CD8-positive, alpha-beta memory T cell (primary cell): Measurements from ENCODE around the gene PPTC7. TPM values are rescaled to one million over a fixed set of nuclear protein-coding genes. Genes with fewer than 3 reads are reported as not detected.

Experiments used
- CTCF ChIA-PET: fragments of 350-600 bp; sonication (Branson Sonifier 250); formaldehyde crosslinking; loops from one replicate; lab custom pipeline; 2021; ENCODE audit warnings: antibody characterized with exemption; lab: Charles Lee
- POLR2A ChIA-PET: fragments of 350-600 bp; sonication (Branson Sonifier 250); formaldehyde crosslinking; loops from one replicate; lab custom pipeline; 2021; ENCODE audit warnings: antibody characterized with exemption; lab: Charles Lee
- DNase-seq, 5 donors: peaks; one replicate each; pipeline versions ENCODE4 v3.0.0 to v3.0.0-alpha.2; 2020 to 2022; ENCODE audit warnings: mixed read lengths in 1 of 5
- H3K27ac ChIP-seq: one replicate; pipeline ENCODE4 v1.7.0; 2013; ENCODE audit warnings: low read depth, mild to moderate bottlenecking, low read length, moderate library complexity
- H3K27me3 ChIP-seq: 2 replicates; pipeline ENCODE4 v1.7.0; 2013; ENCODE audit warnings: low read length, mild to moderate bottlenecking; ENCODE audit not compliant: insufficient read depth, poor library complexity, severe bottlenecking
- H3K36me3 ChIP-seq: 2 replicates; pipeline ENCODE4 v1.7.0; 2013; ENCODE audit warnings: mild to moderate bottlenecking, low read length, moderate library complexity; ENCODE audit not compliant: insufficient read depth
- H3K4me1 ChIP-seq: 2 replicates; pipeline ENCODE4 v1.7.0; 2013; ENCODE audit warnings: mild to moderate bottlenecking, low read length, moderate library complexity; ENCODE audit not compliant: insufficient read depth
- H3K4me3 ChIP-seq: 2 replicates; pipeline ENCODE4 v1.7.0; 2013; ENCODE audit warnings: mild to moderate bottlenecking, low read length
- H3K9me3 ChIP-seq: 2 replicates; pipeline ENCODE4 v1.7.0; 2013; ENCODE audit warnings: mild to moderate bottlenecking, low read length
- H3K27ac Mint-ChIP-seq, 8 donors: one replicate each; pipeline ENCODE4 v1.8.0; 2020 to 2021; ENCODE audit warnings: mixed read lengths in 8 of 8, mild to moderate bottlenecking in 6 of 8, inconsistent platforms in 3 of 8, moderate library complexity in 3 of 8
- H3K27me3 Mint-ChIP-seq, 2 donors: one replicate each; pipeline ENCODE4 v1.8.0; 2020 to 2021; ENCODE audit warnings: mixed read lengths in 2 of 2, mild to moderate bottlenecking in 1 of 2, moderate library complexity in 1 of 2
- H3K36me3 Mint-ChIP-seq, 3 donors: one replicate each; pipeline ENCODE4 v1.8.0; 2020 to 2021; ENCODE audit warnings: mixed read lengths in 3 of 3, inconsistent platforms in 1 of 3, mild to moderate bottlenecking in 1 of 3
- H3K4me1 Mint-ChIP-seq, 3 donors: one replicate each; pipeline ENCODE4 v1.8.0; 2020 to 2021; ENCODE audit warnings: mixed read lengths in 3 of 3, inconsistent platforms in 1 of 3, mild to moderate bottlenecking in 1 of 3
- H3K4me3 Mint-ChIP-seq, 7 donors: one replicate each; pipeline ENCODE4 v1.8.0; 2020 to 2021; ENCODE audit warnings: mixed read lengths in 7 of 7, mild to moderate bottlenecking in 6 of 7, moderate library complexity in 4 of 7, inconsistent platforms in 2 of 7
- H3K9me3 Mint-ChIP-seq, 5 donors: one replicate each; pipeline ENCODE4 v1.8.0; 2020 to 2022; ENCODE audit warnings: mixed read lengths in 5 of 5, mild to moderate bottlenecking in 3 of 5, moderate library complexity in 2 of 5, inconsistent platforms in 1 of 5
- polyA plus RNA-seq: library from polyadenylated mRNA; unstranded; fragments of 300-500 nt; fragmentation: Illumina TruSeq; gene quantifications from one replicate; pipeline ENCODE4 v1.2.3, GENCODE V29; 2021
- total RNA-seq, 2 experiments: library from RNA; stranded (reverse); gene quantifications; one replicate each; pipeline ENCODE4 v1.2.3, GENCODE V29; 2021

Gene PPTC7
- total and polyA plus RNA-seq, 3 experiments from 2014 or later: 11.7 to 52.0 (median 52.0) TPM

DNA sequence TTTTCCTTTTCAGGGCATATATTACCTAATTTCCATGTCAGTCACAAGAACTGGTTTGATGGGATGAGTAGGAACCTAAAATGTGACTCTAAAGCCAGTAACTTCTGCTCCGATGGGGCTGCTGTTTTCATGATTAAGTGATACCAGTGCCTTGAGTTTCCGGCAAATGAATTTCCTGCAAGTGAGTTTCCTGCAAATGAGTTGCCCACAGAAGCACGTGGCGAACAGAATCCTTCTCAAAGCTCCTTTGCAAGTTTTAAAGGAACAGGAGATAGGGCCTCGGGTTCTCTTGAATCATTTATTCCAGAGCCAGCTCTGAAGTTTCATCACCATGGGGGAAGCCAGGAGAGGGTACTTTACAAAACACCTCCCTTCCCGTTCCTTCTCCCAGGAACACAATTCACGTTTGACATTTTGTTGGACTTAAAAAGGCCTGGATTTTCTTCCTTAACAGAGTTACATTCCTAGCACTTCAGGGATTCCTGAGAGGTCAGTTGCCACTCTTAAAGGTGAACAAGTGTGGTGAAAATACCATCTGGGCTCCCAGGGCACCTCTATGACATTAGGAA lies 2.2 kb upstream of the PPTC7 start:
- Mint-ChIP-seq H3K4me1 (peaks cover 37 to 49% (median 45%) of the 10 kb centered on the region in 3 donors), H3K36me3 (peaks cover 0 to 15% (median 0%) of the 10 kb centered on the region in 3 donors)
- H3K27ac ChIP-seq: no peak overlapping the region

DNA sequence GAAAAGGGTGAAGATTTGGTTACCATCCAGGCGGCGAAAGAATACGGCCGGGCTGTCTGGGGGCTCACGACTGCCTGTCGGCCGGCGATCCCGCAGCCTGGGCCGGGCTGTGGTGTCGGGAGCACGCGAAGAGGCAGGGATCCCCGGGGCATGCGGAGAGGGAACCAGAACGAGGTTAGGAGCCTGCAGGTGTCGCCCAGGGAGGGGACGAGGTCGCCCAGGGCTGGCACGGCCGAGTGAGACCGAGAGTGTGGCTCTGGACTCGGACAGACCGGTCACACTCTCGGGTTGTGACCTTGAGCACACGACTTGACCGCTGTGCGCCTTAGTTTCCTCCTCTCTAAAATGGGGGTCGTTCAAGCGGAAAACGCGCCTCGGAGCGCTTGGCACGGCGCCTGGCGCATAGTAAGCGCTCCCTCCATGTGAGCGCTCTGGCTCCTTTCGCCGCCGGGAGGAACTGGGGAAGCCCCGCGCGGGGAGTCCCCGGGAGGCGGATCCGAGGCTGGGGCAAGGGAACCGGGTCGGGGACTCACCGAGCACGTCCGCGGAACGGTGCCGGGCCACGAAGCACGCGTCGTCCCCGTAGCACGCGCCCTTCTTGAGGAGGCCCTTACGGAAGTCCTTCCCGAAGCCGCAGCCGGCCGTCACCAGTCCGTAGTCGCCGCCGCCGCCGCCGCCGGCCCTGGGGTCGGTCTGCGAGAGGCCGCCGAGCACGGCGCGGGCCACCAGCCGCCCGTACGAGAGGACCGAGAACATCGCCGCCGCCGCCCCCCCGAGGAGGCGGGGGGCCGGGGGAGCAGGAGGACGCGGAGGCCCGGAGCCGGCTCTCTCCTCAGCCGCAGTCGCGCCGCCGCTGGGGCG lies 612 bp downstream of the PPTC7 start:
- Histone ChIP-seq H3K27me3 (no peaks in the 10 kb centered on the region), H3K27ac (peak overlapping the region; percentile 71), H3K36me3 (no peaks in the 10 kb centered on the region), H3K9me3 (no peaks in the 10 kb centered on the region), H3K4me1 (peaks cover 71% of the 10 kb centered on the region), H3K4me3 (peak overlapping the region; percentile 83)
- ChIA-PET CTCF (no interaction called here), POLR2A (interaction anchor here (0.9 to 1.0 kb wide), 2 partner anchors 115 to 133 kb away, joined by 3 read pairs; partner anchors contain the start of gene ARPC3)
- peak overlapping the region; percentile 84 to 99 (median 95) for H3K27ac Mint-ChIP-seq
- peaks cover 65 to 73% (median 72%) of the 10 kb centered on the region in 3 donors for H3K4me1 Mint-ChIP-seq
- peak; percentile 67 to 84 (median 73) for DNase-seq
- H3K36me3 Mint-ChIP-seq: peaks cover 0 to 15% (median 0%) of the 10 kb centered on the region in 3 donors
- H3K9me3 Mint-ChIP-seq: no peaks in the 10 kb centered on the region
- H3K27me3 Mint-ChIP-seq: no peaks in the 10 kb centered on the region
- H3K4me3 Mint-ChIP-seq: peak overlapping the region; percentile 93 to 97 (median 96)

More for the DNA sequence above, 2.2 kb upstream of the PPTC7 start:
- no peaks in the 10 kb centered on the region for H3K36me3 ChIP-seq
- Mint-ChIP-seq H3K4me3 (peak overlapping the region in 5 of 7 donors; percentile 38 to 70 (median 57)), H3K27ac (peak overlapping the region in 7 of 8 donors; percentile 74 to 89 (median 77)), H3K9me3 (no peaks in the 10 kb centered on the region), H3K27me3 (peaks cover 0 to 1% of the 10 kb centered on the region in 2 donors)
- ChIA-PET CTCF (interaction anchor here (1.0 to 2.0 kb wide), 5 partner anchors 11 to 117 kb away, joined by 3 to 10 read pairs (median 4); partner anchors contain the start of gene FAM216A), POLR2A (interaction anchor here (0.9 to 1.3 kb wide), 3 partner anchors 15 to 26 kb away, joined by 3 read pairs; no protein-coding TSS in a partner anchor)
- peak overlapping the region; percentile 7 for H3K4me3 ChIP-seq
- peaks cover 47% of the 10 kb centered on the region for H3K4me1 ChIP-seq
- peak in 1 of 5 donors; percentile 41 for DNase-seq
- no peaks in the 10 kb centered on the region for H3K9me3 ChIP-seq
- H3K27me3 ChIP-seq: no peaks in the 10 kb centered on the region

DNA sequence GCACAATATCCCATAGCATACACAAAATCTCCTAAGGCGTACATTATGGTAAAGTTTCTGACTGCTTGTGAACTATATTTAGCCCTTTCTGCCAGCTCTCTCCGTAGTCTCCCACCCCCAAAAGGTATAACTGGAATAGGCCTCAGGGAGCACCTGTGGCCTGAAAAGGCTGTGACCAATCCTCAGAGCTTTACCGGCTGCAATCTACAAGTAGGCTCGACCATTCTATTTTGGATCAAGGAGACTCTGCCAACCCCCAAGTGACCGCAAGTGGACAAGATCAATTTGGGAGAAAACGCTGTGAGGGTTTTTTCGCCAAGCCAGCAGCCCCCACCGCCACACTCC lies 1.2 kb downstream of the PPTC7 start:
- peak overlapping the region; percentile 93 to 97 (median 96) for H3K4me3 Mint-ChIP-seq
- Histone ChIP-seq H3K36me3 (no peaks in the 10 kb centered on the region), H3K4me1 (peaks cover 76% of the 10 kb centered on the region), H3K27me3 (no peaks in the 10 kb centered on the region), H3K9me3 (no peaks in the 10 kb centered on the region), H3K4me3 (peak overlapping the region; percentile 83), H3K27ac (peak overlapping the region; percentile 71)
- POLR2A ChIA-PET: interaction anchor here (0.5 to 1.6 kb wide), 4 partner anchors 23 to 132 kb away, joined by 3 to 4 read pairs (median 4); partner anchors contain the start of genes ARPC3 and FAM216A
- CTCF ChIA-PET: interaction anchor here (1.0 to 1.1 kb wide), 2 partner anchors 19 to 20 kb away, joined by 3 to 5 read pairs; no protein-coding TSS in a partner anchor
- H3K36me3 Mint-ChIP-seq: peaks cover 0 to 15% (median 0%) of the 10 kb centered on the region in 3 donors
- H3K27ac Mint-ChIP-seq: peak overlapping the region; percentile 84 to 99 (median 95)
- no peak for DNase-seq
- H3K9me3 Mint-ChIP-seq: no peaks in the 10 kb centered on the region
- H3K27me3 Mint-ChIP-seq: no peaks in the 10 kb centered on the region
- peaks cover 67 to 77% (median 77%) of the 10 kb centered on the region in 3 donors for H3K4me1 Mint-ChIP-seq

DNA sequence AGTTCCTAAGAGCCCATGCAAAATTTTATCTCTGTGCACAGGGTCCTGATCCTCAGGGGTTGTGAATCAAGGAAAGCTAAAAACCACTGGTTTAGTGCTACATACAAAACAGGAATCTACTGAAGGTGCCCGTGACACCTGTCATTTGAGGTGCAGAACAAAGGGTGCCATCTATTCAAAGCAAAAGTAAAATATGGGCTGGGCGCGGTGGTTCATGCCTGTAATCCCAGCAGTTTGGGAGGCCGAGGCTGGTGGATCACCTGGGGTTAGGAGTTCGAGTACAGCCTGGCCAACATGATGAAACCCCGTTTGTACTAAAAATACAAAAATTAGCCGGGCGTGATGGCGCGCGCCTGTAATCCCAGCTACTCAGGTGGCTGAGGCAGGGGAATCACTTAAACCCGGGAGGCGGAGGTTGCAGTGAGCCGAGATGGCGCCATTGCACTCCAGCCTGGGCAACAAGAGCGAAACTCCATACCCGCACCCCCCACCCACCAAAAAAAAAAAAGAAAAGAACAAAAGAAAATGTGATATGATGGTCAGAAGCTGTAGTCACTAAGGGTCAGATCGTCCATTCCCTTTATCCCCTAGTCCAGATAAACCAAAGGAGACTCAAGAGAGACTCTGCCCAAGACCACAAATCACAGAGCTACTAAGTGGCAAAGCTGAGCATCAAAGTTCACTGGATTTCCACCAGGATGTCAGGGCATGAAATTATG lies 3.4 kb downstream of the PPTC7 start:
- H3K4me1 ChIP-seq: peaks cover 80% of the 10 kb centered on the region
- no peaks in the 10 kb centered on the region for H3K27me3 Mint-ChIP-seq
- ChIA-PET POLR2A (interaction anchor here (0.6 to 1.0 kb wide), 4 partner anchors 13 to 78 kb away, joined by 3 to 6 read pairs (median 5); partner anchors contain the start of genes RAD9B and VPS29), CTCF (interaction anchor here (0.8 to 2.5 kb wide), 4 partner anchors 20 to 111 kb away, joined by 4 to 6 read pairs (median 6); partner anchors contain the start of gene FAM216A)
- peak in 1 of 5 donors; percentile 16 for DNase-seq
- no peaks in the 10 kb centered on the region for H3K36me3 ChIP-seq
- peak overlapping the region; percentile 7 for H3K4me3 ChIP-seq
- no peaks in the 10 kb centered on the region for H3K9me3 Mint-ChIP-seq
- no peaks in the 10 kb centered on the region for H3K27me3 ChIP-seq
- H3K27ac ChIP-seq: no peak overlapping the region
- H3K4me1 Mint-ChIP-seq: peaks cover 75 to 86% (median 86%) of the 10 kb centered on the region in 3 donors
- H3K9me3 ChIP-seq: no peaks in the 10 kb centered on the region
- peak overlapping the region; percentile 77 to 96 (median 95) for H3K4me3 Mint-ChIP-seq
- peaks cover 0 to 15% (median 0%) of the 10 kb centered on the region in 3 donors for H3K36me3 Mint-ChIP-seq
- H3K27ac Mint-ChIP-seq: peak overlapping the region; percentile 55 to 96 (median 88)

DNA sequence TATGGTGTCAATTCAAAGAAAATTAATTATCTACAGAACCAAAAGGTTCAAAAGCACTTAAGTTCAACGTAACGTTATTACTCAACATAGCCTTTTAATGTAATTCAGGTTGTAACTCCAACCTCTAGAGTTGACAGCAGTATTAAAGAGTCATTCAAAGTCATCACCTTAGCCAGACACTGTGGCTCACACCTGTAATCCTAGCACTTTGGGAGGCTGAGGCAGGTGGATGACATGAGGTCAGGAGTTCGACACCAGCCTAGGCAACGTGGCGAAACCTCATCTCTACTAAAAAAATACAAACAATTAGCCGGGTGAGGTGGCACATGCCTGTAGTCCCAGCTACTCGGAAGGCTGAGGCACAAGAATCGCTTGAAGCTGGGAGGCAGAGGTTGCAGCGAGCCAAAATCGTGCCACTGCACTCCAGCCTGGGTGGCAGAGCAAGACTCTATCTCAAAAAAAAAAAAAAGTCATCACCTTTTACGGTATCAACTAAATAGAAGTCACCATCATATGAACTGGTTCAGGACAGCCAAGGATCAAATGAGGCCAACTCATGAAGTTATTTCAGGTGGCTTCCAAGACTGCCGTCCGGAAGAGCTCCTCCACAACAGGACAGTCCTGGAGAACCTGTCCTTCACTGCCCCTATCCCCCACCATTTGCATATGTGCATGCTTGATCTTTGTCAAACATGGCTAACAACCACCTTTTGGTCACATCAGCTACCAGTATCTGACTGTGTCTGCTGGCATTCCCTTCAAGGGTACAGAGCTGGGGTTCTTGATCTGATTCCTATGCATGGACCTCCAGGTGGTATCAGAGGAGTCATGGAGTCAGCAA lies 4.2 kb downstream of the PPTC7 start:
- H3K27me3 Mint-ChIP-seq: no peaks in the 10 kb centered on the region
- peaks cover 78% of the 10 kb centered on the region for H3K4me1 ChIP-seq
- peak overlapping the region; percentile 69 for H3K27ac ChIP-seq
- no peaks in the 10 kb centered on the region for H3K36me3 ChIP-seq
- peak overlapping the region; percentile 23 for H3K4me3 ChIP-seq
- peak overlapping the region; percentile 77 to 96 (median 95) for H3K4me3 Mint-ChIP-seq
- CTCF ChIA-PET: interaction anchor here (1.6 to 2.5 kb wide), 2 partner anchors 23 to 110 kb away, joined by 6 read pairs; partner anchors contain the start of gene FAM216A
- H3K4me1 Mint-ChIP-seq: peaks cover 77 to 84% (median 84%) of the 10 kb centered on the region in 3 donors
- H3K9me3 Mint-ChIP-seq: no peaks in the 10 kb centered on the region
- H3K27ac Mint-ChIP-seq: peak overlapping the region; percentile 55 to 96 (median 88)
- POLR2A ChIA-PET: interaction anchor here (0.6 to 1.0 kb wide), 4 partner anchors 15 to 77 kb away, joined by 5 to 6 read pairs (median 5); partner anchors contain the start of genes RAD9B and VPS29
- H3K36me3 Mint-ChIP-seq: peaks cover 0 to 15% (median 0%) of the 10 kb centered on the region in 3 donors
- H3K27me3 ChIP-seq: no peaks in the 10 kb centered on the region
- DNase-seq: peak in 1 of 5 donors; percentile 51
- H3K9me3 ChIP-seq: no peaks in the 10 kb centered on the region

DNA sequence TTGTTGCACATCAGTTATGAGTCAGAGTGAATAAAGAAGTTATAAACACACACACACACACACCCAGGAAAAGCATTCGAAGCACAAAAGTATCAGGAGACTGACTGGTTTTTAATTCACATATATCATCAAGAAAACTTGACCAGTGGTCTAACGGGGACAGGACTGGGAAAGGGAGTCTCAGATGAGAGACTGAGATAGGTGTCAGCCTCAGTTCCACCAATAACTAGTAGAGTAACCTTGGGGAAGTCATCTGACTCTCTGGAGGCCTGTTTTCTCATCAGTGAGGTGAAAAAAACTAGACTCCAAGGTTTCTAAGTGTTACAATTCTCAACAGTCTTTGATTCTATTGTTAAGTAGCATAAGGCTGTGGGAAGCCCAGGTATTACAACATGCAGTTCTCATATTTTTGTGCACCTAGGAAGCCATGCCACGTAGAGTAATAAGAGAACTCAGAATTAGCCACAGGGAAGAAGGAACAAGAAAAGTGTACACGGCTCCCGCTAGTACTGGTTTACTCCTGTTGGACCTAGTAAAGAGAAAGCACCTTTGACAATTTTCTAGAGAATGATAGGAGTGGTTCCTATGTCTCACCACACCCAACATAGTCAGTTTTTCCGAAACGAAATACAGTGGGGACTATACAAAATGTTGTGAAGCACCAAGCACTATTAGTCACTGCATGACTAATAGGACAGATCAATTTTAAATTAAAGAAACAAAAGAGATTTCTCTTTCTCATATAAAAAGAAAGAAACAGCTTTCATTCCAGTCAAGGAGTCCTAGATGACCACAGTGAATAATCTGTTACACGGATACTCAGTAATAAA lies 5.0 kb downstream of the PPTC7 start:
- peaks cover 71% of the 10 kb centered on the region for H3K4me1 ChIP-seq
- peaks cover 74 to 81% (median 81%) of the 10 kb centered on the region in 3 donors for H3K4me1 Mint-ChIP-seq

More for the DNA sequence above, 5.0 kb downstream of the PPTC7 start:
- no peaks in the 10 kb centered on the region for H3K9me3 ChIP-seq
- H3K36me3 Mint-ChIP-seq: peaks cover 0 to 13% (median 0%) of the 10 kb centered on the region in 3 donors
- peak overlapping the region; percentile 77 to 96 (median 95) for H3K4me3 Mint-ChIP-seq
- H3K27ac Mint-ChIP-seq: peak overlapping the region; percentile 55 to 96 (median 92)
- ChIA-PET CTCF (interaction anchor here (0.7 to 2.5 kb wide), 4 partner anchors 11 to 150 kb away, joined by 3 to 8 read pairs (median 6); partner anchors contain the start of gene FAM216A), POLR2A (interaction anchor here (0.6 to 0.9 kb wide), 3 partner anchors 15 to 18 kb away, joined by 3 to 5 read pairs (median 5); no protein-coding TSS in a partner anchor)
- H3K27ac ChIP-seq: peak overlapping the region; percentile 69
- no peaks in the 10 kb centered on the region for H3K27me3 Mint-ChIP-seq
- peak in 4 of 5 donors; percentile 5 to 65 (median 30) for DNase-seq
- H3K4me3 ChIP-seq: peak overlapping the region; percentile 23
- H3K9me3 Mint-ChIP-seq: no peaks in the 10 kb centered on the region
- no peaks in the 10 kb centered on the region for H3K36me3 ChIP-seq
- no peaks in the 10 kb centered on the region for H3K27me3 ChIP-seq
